ENCODE results near the gene CFDP1.

DNA sequence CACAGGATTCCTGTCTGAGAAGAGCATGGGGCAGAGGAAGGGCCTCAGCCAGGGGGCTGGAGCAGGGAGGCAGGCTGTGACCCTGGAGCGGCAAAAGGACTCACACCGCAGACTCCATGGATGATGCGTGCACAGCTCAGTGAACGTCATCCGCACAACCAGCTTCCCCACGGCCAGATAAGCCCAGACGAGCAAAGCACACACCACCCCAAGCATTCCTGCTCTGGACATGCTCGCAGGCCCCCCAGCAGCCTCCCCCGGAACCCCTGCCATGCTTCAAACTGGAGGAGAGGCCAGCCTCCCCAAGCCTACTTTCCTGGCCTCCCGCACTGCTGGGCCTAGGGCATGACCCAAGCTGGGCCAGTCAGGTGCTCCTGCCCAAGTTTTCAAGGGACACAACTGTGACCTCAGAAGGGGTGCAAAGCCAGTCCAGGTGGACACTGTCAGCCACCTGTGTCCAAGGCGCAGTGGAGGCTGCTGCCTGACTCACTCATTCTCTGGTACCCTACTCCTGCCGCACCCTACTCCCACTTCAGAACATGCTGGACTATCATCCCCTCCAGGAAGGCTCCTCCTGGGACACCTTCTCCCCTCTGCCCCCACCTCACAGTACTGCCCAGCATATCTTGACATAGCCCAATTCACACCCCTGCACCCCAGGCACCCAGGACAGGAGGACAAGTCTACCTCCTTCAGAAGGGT, 186.6 kb downstream of the CFDP1 start:
- TF ChIP-seq, protein P1, sequence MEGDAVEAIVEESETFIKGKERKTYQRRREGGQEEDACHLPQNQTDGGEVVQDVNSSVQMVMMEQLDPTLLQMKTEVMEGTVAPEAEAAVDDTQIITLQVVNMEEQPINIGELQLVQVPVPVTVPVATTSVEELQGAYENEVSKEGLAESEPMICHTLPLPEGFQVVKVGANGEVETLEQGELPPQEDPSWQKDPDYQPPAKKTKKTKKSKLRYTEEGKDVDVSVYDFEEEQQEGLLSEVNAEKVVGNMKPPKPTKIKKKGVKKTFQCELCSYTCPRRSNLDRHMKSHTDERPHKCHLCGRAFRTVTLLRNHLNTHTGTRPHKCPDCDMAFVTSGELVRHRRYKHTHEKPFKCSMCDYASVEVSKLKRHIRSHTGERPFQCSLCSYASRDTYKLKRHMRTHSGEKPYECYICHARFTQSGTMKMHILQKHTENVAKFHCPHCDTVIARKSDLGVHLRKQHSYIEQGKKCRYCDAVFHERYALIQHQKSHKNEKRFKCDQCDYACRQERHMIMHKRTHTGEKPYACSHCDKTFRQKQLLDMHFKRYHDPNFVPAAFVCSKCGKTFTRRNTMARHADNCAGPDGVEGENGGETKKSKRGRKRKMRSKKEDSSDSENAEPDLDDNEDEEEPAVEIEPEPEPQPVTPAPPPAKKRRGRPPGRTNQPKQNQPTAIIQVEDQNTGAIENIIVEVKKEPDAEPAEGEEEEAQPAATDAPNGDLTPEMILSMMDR (conservative IDR thresholded peaks at IDR 0.05; ENCODE audit: low read depth, low read length): no peak
- no peak for TF ChIP-seq EZH2 (IDR thresholded peaks at IDR 0.05; ENCODE audit: borderline replicate concordance, low read depth, low read length, poor library complexity, severe bottlenecking)
